Measurements from ENCODE around the gene SMPDL3B.

Gene SMPDL3B

DNA sequence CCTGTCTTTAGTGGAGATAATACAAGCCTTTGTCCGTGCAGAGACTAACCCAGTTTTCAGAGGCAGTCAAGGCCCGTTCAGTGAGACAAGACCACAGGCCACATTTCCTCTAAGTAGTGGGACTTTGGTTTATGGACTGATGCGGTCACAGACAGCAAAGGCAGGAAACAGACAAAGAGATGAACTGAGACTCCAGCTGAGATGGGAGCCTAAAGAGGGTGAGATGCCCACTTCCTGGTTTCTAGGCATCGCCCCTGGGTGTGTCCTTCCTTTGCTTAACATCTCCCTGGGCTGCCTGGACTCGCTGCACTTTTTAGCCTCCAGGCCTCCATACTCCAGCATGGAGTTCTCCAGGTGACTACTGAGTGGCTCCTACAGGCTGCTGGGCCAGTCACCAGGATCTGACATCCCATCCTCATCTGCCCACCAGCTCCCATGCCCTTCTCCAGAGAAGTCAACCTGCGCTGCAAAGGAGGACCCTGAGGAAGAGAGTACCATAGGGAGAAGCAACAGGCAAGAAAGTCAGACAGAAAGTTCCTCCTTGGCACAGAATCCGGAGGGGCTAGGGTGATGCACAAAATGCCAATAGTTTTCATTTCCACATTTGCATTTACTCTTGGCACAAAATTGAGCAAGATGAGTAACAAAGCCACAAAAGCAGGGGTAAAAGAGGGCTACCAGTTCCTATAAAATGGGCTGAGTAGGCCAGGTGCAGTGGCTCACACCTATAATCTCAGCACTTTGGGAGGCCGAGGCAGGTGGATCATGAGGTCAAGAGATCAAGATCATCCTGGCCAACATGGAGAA, 47.4 kb upstream of the SMPDL3B start:
- no peak for DNase-seq (ENCODE audit: extremely low spot score)
- TF ChIP-seq, protein P1, sequence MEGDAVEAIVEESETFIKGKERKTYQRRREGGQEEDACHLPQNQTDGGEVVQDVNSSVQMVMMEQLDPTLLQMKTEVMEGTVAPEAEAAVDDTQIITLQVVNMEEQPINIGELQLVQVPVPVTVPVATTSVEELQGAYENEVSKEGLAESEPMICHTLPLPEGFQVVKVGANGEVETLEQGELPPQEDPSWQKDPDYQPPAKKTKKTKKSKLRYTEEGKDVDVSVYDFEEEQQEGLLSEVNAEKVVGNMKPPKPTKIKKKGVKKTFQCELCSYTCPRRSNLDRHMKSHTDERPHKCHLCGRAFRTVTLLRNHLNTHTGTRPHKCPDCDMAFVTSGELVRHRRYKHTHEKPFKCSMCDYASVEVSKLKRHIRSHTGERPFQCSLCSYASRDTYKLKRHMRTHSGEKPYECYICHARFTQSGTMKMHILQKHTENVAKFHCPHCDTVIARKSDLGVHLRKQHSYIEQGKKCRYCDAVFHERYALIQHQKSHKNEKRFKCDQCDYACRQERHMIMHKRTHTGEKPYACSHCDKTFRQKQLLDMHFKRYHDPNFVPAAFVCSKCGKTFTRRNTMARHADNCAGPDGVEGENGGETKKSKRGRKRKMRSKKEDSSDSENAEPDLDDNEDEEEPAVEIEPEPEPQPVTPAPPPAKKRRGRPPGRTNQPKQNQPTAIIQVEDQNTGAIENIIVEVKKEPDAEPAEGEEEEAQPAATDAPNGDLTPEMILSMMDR (IDR thresholded peaks at IDR 0.05; ENCODE audit: control extremely low read depth, extremely low read depth, low read depth, missing control alignments): no peak
- CTCF ChIA-PET: interaction anchor here (1.8 to 2.0 kb wide), 2 partner anchors 12 to 30 kb away, joined by 6 to 8 read pairs; no protein-coding TSS in a partner anchor
- POLR2A ChIA-PET: interaction anchor here (0.7 to 2.2 kb wide), 3 partner anchors 12 to 162 kb away, joined by 6 to 10 read pairs (median 9); no protein-coding TSS in a partner anchor

DNA sequence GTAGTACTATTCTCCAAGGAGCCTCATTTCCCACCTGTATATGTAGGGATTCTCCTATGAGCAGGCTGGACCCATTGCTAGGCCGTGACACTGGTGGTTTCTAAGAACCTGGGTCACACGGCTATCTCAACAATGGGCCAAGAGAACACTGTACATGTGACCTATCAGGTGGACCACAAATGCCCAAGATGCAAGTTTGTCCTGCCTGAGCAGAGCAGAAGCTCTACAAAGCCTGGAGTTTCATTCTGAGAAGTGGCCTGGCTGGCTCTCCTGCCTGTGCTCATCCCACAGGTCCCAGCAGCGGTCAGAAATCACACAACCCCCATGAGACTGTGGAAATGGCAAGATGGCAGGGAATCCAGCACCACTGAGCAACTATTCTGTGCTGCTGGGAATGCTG, 45.3 kb upstream of the SMPDL3B start:
- CTCF ChIA-PET: interaction anchor here (1.6 to 1.7 kb wide), 2 partner anchors 12 to 189 kb away, joined by 3 to 5 read pairs; no protein-coding TSS in a partner anchor
- TF ChIP-seq, protein P1 (IDR thresholded peaks at IDR 0.05; ENCODE audit: control extremely low read depth, extremely low read depth, low read depth, missing control alignments): no peak
- POLR2A ChIA-PET: interaction anchor here (1.5 to 1.6 kb wide), 2 partner anchors 10 to 14 kb away, joined by 5 to 8 read pairs; no protein-coding TSS in a partner anchor
- DNase-seq (ENCODE audit: extremely low spot score): no peak

- ChIA-PET CTCF (interaction anchor here (0.7 to 1.9 kb wide), 13 partner anchors 10 to 187 kb away, joined by 3 to 9 read pairs (median 3); no protein-coding TSS in a partner anchor), POLR2A (interaction anchor here (1.2 to 1.5 kb wide), 2 partner anchors 16 to 21 kb away, joined by 3 to 7 read pairs; no protein-coding TSS in a partner anchor)
- peak; percentile 58 for DNase-seq (ENCODE audit: extremely low spot score)
- TF ChIP-seq, protein P1 (IDR thresholded peaks at IDR 0.05; ENCODE audit: control extremely low read depth, extremely low read depth, low read depth, missing control alignments): no peak
Measured at GRCh38 chr1:27891196-27891889, 43.5 kb upstream of the SMPDL3B start.

GRCh38 chr1:27894521-27894920, 40.3 kb upstream of the SMPDL3B start:
- ChIA-PET CTCF (interaction anchor here (1.2 kb wide), 1 partner anchor 86 kb away, joined by 5 read pairs; no protein-coding TSS in a partner anchor), POLR2A (no interaction called here)
- no peak for DNase-seq (ENCODE audit: extremely low spot score)
- TF ChIP-seq, protein P1 (IDR thresholded peaks at IDR 0.05; ENCODE audit: control extremely low read depth, extremely low read depth, low read depth, missing control alignments): no peak

GRCh38 chr1:27906759-27907158, 28.0 kb upstream of the SMPDL3B start:
- TF ChIP-seq, protein P1 (IDR thresholded peaks at IDR 0.05; ENCODE audit: control extremely low read depth, extremely low read depth, low read depth, missing control alignments): no peak
- DNase-seq (ENCODE audit: extremely low spot score): no peak
- ChIA-PET POLR2A (no interaction called here), CTCF (interaction anchor here (1.6 kb wide), 1 partner anchor 14 kb away, joined by 4 read pairs; no protein-coding TSS in a partner anchor)

GRCh38 chr1:27912429-27912828, 22.4 kb upstream of the SMPDL3B start:
- CTCF ChIA-PET: interaction anchor here (1.1 kb wide), 1 partner anchor 52 kb away, joined by 3 read pairs; no protein-coding TSS in a partner anchor

More at GRCh38 chr1:27912429-27912828, 22.4 kb upstream of the SMPDL3B start:
- TF ChIP-seq, protein P1 (IDR thresholded peaks at IDR 0.05; ENCODE audit: control extremely low read depth, extremely low read depth, low read depth, missing control alignments): no peak
- POLR2A ChIA-PET: interaction anchor here (0.6 to 1.8 kb wide), 2 partner anchors 22 to 323 kb away, joined by 3 to 7 read pairs; no protein-coding TSS in a partner anchor
- DNase-seq (ENCODE audit: extremely low spot score): no peak
